Measurements from ENCODE around the gene CCT5. TPM values are rescaled to one million over a fixed set of nuclear protein-coding genes. Genes with fewer than 3 reads are reported as not detected.

The CCT5 gene
- total and polyA plus RNA-seq, 10 donors, result 76.9 to 150 (median 115) TPM

DNA sequence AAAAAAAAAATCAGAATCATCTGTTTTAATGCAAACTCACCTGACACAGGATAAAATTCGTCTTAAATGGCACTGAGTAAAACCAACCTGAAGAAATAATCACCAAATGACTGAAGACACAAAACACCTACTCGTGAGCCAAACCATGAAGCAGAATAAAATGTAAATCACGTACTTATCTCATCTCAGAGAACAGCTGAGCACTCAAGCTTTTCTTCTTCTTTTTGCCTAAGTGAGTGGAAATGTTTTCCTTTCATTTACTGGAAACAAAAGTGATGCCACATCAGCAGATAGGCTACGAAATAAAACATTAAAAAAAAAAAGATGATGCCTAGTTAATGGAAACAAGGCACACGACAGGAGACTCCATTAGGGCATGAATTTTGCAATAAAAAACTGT lies 36.8 kb upstream of the CCT5 start:
- Histone ChIP-seq H3K27me3 (replicated peaks in 1 of 7) (no peaks in the 10 kb centered on the region), H3K9me3 (no peaks in the 10 kb centered on the region), H3K4me1 (no peaks in the 10 kb centered on the region), H3K27ac (no peak overlapping the region), H3K36me3 (no peaks in the 10 kb centered on the region), H3K4me3 (no peak overlapping the region)
- 78 to 91% (median 82%) methylated on average over 5 of the region's 5 CpGs for WGBS, 5 donors
- intact Hi-C loops (cut with DNase I; ENCODE audit: low total_unique reads), result no loop called here
- TF ChIP-seq POLR2AphosphoS5 (IDR thresholded peaks at IDR 0.05) (no peak), POLR2A (IDR thresholded peaks at IDR 0.05) (no peak), CTCF (IDR thresholded peaks at IDR 0.05 in 8 of 11, conservative IDR thresholded peaks at IDR 0.05 in 3 of 11) (no peak)
- no peak for DNase-seq

- TF ChIP-seq POLR2AphosphoS5 (IDR thresholded peaks at IDR 0.05), result no peak
- no peak for TF ChIP-seq POLR2A (IDR thresholded peaks at IDR 0.05)
- no peak for TF ChIP-seq CTCF (IDR thresholded peaks at IDR 0.05 in 8 of 11, conservative IDR thresholded peaks at IDR 0.05 in 3 of 11)
- Histone ChIP-seq H3K36me3 (no peaks in the 10 kb centered on the region), H3K9me3 (no peaks in the 10 kb centered on the region), H3K27me3 (replicated peaks in 1 of 7) (no peaks in the 10 kb centered on the region), H3K4me1 (no peaks in the 10 kb centered on the region), H3K4me3 (no peak overlapping the region), H3K27ac (no peak overlapping the region)
- WGBS, 5 donors, result 85 to 95% (median 87%) methylated on average over 2 of the region's 2 CpGs
- no peak for DNase-seq
- intact Hi-C loops (cut with DNase I; ENCODE audit: low total_unique reads), result no loop called here
These were observed 36.0 kb upstream of the CCT5 start for GRCh38 chr5:10214041-10214440.

- no peak for DNase-seq
- 83 to 93% (median 89%) methylated on average over 5 of the region's 5 CpGs for WGBS, 5 donors
- TF ChIP-seq POLR2AphosphoS5 (IDR thresholded peaks at IDR 0.05) (no peak), POLR2A (IDR thresholded peaks at IDR 0.05) (no peak), CTCF (IDR thresholded peaks at IDR 0.05 in 8 of 11, conservative IDR thresholded peaks at IDR 0.05 in 3 of 11) (no peak)
- Histone ChIP-seq H3K27ac (no peak overlapping the region), H3K4me3 (no peak overlapping the region), H3K9me3 (no peaks in the 10 kb centered on the region), H3K27me3 (replicated peaks in 1 of 7) (no peaks in the 10 kb centered on the region), H3K4me1 (no peaks in the 10 kb centered on the region), H3K36me3 (no peaks in the 10 kb centered on the region)
- intact Hi-C loops (cut with DNase I; ENCODE audit: low total_unique reads), result no loop called here
These were observed 34.7 kb upstream of the CCT5 start for GRCh38 chr5:10215366-10215765.

DNA sequence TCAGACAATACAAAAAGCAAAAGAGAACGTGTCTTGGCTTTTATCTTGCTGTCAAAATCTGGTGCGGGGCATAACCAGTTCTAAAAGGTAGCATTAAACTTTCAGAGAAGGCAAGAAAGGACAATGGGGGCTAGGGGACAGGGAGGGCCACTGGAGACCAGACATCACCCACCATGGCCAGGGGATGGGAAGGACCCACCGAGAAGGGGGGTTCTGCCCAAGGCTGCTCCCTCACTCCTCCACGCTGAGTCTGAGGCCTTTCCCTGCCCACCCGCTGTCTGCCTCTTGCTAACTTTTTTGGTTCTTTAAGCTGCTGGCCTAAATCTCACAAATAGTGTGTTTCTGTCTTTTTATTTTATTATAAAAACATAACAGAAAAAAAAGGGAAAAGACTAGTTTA lies 34.0 kb upstream of the CCT5 start:
- 81 to 90% (median 89%) methylated on average over 5 of the region's 5 CpGs for WGBS, 5 donors

More for the DNA sequence above, 34.0 kb upstream of the CCT5 start:
- Histone ChIP-seq H3K4me3 (no peak overlapping the region), H3K36me3 (no peaks in the 10 kb centered on the region), H3K9me3 (no peaks in the 10 kb centered on the region), H3K4me1 (no peaks in the 10 kb centered on the region), H3K27me3 (replicated peaks in 1 of 7) (no peaks in the 10 kb centered on the region), H3K27ac (no peak overlapping the region)
- TF ChIP-seq CTCF (IDR thresholded peaks at IDR 0.05 in 8 of 11, conservative IDR thresholded peaks at IDR 0.05 in 3 of 11) (no peak), POLR2A (IDR thresholded peaks at IDR 0.05) (no peak), POLR2AphosphoS5 (IDR thresholded peaks at IDR 0.05) (no peak)
- intact Hi-C loops (cut with DNase I; ENCODE audit: low total_unique reads), result no loop called here
- DNase-seq, result no peak
